Measurements from ENCODE around the gene BEAN1.

BEAN1 gene

DNA sequence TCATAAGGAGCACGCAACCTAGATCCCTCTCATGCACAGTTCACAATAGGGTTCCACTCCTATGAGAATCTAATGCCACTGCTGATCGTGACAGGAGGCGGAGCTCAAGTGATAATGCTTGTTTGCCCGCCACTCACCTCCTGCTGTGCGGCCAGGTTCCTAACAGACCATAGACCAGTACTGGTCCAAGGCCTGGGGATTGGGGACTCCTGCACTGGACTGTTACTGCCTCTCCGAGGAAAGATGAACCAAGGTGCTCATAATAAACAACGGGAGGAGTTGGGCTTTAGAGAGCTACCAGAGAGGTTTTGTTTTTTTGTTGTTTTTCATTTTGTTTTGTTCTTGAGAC lies 64.6 kb downstream of the BEAN1 start (continued):
- TF ChIP-seq, protein P1, sequence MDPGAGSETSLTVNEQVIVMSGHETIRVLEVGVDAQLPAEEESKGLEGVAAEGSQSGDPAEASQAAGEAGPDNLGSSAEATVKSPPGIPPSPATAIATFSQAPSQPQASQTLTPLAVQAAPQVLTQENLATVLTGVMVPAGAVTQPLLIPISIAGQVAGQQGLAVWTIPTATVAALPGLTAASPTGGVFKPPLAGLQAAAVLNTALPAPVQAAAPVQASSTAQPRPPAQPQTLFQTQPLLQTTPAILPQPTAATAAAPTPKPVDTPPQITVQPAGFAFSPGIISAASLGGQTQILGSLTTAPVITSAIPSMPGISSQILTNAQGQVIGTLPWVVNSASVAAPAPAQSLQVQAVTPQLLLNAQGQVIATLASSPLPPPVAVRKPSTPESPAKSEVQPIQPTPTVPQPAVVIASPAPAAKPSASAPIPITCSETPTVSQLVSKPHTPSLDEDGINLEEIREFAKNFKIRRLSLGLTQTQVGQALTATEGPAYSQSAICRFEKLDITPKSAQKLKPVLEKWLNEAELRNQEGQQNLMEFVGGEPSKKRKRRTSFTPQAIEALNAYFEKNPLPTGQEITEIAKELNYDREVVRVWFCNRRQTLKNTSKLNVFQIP (CRISPR knock-in tag; IDR thresholded peaks at IDR 0.05; ENCODE audit: borderline replicate concordance, low read depth): no peak
- TF ChIP-seq SNAI2 (CRISPR knock-in tag; IDR thresholded peaks at IDR 0.05): no peak

DNA sequence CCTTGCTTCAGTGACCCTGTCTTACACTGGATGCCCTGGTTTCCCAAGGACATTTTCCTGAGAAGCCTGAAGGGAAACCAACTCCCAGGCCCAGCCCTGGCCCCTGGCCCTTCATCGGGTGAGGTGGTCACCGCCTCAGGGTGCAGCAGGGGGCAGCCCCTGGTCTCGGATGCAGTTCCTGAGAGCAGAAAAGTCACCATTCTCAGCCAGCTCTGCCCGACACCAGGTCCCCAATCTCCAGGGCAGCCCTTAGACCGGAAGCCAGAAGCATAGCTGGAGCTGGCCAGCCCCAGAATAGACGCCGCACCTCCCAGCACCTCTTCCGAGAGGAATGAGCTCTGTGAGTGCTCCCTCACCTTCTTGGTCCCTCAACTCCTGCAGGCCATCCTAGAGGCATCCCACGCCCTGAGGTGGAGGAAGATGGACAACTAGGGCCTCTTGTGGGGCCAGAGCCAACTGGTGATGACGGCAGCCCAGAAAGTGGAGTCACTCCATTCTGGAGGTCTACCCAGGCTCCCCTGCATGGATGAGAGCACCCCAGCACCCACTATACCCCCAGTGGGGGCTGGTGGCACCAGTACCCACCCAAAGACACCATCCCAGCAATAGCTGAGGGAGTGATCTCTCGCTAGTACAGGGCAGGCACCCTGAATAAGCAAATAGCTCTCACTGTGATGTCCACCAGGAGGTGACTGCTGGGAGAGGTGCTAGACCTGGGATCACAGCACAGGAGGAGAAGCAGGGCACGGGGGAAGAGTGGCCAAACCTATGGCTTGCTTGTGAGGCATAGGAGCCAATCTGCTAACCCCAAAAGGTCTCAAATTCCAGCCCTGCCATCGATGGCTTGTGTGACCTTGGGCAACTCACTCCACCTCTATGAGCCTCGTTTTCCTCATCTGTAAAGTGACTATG lies 66.7 kb downstream of the BEAN1 start:
- TF ChIP-seq, protein P2, sequence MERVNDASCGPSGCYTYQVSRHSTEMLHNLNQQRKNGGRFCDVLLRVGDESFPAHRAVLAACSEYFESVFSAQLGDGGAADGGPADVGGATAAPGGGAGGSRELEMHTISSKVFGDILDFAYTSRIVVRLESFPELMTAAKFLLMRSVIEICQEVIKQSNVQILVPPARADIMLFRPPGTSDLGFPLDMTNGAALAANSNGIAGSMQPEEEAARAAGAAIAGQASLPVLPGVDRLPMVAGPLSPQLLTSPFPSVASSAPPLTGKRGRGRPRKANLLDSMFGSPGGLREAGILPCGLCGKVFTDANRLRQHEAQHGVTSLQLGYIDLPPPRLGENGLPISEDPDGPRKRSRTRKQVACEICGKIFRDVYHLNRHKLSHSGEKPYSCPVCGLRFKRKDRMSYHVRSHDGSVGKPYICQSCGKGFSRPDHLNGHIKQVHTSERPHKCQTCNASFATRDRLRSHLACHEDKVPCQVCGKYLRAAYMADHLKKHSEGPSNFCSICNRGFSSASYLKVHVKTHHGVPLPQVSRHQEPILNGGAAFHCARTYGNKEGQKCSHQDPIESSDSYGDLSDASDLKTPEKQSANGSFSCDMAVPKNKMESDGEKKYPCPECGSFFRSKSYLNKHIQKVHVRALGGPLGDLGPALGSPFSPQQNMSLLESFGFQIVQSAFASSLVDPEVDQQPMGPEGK (CRISPR knock-in tag; IDR thresholded peaks at IDR 0.05; ENCODE audit: borderline replicate concordance): no peak
- TF ChIP-seq ISL1 (CRISPR knock-in tag; IDR thresholded peaks at IDR 0.05) (no peak), RARB (CRISPR knock-in tag; IDR thresholded peaks at IDR 0.05) (no peak), ZNF565 (CRISPR knock-in tag; conservative IDR thresholded peaks at IDR 0.05; ENCODE audit: low read depth) (no peak), ZNF8 (CRISPR knock-in tag; IDR thresholded peaks at IDR 0.05) (no peak), SNAI2 (CRISPR knock-in tag; IDR thresholded peaks at IDR 0.05) (no peak), ZNF70 (CRISPR knock-in tag; IDR thresholded peaks at IDR 0.05) (no peak), TOX (CRISPR knock-in tag; IDR thresholded peaks at IDR 0.05; ENCODE audit: borderline replicate concordance) (no peak), OSR1 (CRISPR knock-in tag; IDR thresholded peaks at IDR 0.05) (no peak), ZC3H10 (CRISPR knock-in tag; IDR thresholded peaks at IDR 0.05) (no peak)
- TF ChIP-seq, protein P3, sequence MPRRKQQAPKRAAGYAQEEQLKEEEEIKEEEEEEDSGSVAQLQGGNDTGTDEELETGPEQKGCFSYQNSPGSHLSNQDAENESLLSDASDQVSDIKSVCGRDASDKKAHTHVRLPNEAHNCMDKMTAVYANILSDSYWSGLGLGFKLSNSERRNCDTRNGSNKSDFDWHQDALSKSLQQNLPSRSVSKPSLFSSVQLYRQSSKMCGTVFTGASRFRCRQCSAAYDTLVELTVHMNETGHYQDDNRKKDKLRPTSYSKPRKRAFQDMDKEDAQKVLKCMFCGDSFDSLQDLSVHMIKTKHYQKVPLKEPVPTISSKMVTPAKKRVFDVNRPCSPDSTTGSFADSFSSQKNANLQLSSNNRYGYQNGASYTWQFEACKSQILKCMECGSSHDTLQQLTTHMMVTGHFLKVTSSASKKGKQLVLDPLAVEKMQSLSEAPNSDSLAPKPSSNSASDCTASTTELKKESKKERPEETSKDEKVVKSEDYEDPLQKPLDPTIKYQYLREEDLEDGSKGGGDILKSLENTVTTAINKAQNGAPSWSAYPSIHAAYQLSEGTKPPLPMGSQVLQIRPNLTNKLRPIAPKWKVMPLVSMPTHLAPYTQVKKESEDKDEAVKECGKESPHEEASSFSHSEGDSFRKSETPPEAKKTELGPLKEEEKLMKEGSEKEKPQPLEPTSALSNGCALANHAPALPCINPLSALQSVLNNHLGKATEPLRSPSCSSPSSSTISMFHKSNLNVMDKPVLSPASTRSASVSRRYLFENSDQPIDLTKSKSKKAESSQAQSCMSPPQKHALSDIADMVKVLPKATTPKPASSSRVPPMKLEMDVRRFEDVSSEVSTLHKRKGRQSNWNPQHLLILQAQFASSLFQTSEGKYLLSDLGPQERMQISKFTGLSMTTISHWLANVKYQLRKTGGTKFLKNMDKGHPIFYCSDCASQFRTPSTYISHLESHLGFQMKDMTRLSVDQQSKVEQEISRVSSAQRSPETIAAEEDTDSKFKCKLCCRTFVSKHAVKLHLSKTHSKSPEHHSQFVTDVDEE (CRISPR knock-in tag; IDR thresholded peaks at IDR 0.05): no peak
- TF ChIP-seq, protein P1 (CRISPR knock-in tag; IDR thresholded peaks at IDR 0.05; ENCODE audit: borderline replicate concordance, low read depth): no peak
- TF ChIP-seq, protein P4, sequence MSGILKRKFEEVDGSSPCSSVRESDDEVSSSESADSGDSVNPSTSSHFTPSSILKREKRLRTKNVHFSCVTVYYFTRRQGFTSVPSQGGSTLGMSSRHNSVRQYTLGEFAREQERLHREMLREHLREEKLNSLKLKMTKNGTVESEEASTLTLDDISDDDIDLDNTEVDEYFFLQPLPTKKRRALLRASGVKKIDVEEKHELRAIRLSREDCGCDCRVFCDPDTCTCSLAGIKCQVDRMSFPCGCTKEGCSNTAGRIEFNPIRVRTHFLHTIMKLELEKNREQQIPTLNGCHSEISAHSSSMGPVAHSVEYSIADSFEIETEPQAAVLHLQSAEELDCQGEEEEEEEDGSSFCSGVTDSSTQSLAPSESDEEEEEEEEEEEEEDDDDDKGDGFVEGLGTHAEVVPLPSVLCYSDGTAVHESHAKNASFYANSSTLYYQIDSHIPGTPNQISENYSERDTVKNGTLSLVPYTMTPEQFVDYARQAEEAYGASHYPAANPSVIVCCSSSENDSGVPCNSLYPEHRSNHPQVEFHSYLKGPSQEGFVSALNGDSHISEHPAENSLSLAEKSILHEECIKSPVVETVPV (CRISPR knock-in tag; IDR thresholded peaks at IDR 0.05): no peak
- no peak for ATAC-seq

DNA sequence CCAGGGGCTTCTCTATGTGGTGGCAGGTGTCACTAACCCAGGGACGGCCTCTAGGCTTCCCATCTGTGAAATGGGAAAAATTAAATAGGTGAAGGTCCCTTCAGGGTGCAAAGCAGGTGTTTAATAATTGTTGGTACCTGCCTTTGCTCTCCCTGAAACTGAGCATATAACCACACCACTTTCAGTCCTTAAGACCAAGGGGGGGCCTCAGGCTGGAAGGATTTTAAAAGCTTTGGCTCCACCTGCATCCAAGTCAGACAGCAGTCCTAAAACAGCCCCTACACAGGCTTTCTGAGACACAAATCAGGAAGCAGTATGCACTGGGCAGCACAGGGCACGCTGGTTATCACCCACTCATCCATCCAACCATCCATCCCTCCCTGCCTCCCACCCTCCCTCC lies 67.8 kb downstream of the BEAN1 start:
- TF ChIP-seq ZC3H10 (CRISPR knock-in tag; IDR thresholded peaks at IDR 0.05) (no peak), BACH2 (CRISPR knock-in tag; IDR thresholded peaks at IDR 0.05; ENCODE audit: borderline replicate concordance) (no peak), RARB (CRISPR knock-in tag; IDR thresholded peaks at IDR 0.05) (no peak)
- no peak for ATAC-seq

DNA sequence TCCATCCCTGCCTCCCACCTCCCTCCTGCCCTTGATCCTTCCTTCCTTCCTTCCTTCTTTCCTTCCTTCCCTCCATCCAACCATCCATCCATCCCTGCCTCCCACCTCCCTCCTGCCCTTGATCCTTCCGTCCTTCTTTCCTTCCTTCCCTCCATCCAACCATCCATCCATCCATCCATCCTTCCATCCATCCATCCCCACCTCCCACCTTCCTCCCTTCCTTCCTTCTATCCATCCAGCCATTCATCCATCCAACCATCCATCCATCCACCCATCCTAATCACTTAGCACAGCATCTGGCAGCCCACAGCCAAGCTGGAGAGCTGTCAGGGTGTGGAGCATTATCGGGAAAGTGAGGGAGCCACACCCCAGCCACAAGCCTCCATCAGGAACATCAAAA lies 68.3 kb downstream of the BEAN1 start:
- no peak for ATAC-seq
- no peak for TF ChIP-seq PPARA (CRISPR knock-in tag; IDR thresholded peaks at IDR 0.05; ENCODE audit: borderline replicate concordance)
- TF ChIP-seq, protein P5, sequence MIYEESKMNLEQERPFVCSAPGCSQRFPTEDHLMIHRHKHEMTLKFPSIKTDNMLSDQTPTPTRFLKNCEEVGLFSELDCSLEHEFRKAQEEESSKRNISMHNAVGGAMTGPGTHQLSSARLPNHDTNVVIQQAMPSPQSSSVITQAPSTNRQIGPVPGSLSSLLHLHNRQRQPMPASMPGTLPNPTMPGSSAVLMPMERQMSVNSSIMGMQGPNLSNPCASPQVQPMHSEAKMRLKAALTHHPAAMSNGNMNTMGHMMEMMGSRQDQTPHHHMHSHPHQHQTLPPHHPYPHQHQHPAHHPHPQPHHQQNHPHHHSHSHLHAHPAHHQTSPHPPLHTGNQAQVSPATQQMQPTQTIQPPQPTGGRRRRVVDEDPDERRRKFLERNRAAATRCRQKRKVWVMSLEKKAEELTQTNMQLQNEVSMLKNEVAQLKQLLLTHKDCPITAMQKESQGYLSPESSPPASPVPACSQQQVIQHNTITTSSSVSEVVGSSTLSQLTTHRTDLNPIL (CRISPR knock-in tag; IDR thresholded peaks at IDR 0.05; ENCODE audit: low read depth): no peak
- no peak for TF ChIP-seq TCF4 (CRISPR knock-in tag; IDR thresholded peaks at IDR 0.05; ENCODE audit: borderline replicate concordance)
- no peak for TF ChIP-seq ZFP3 (CRISPR knock-in tag; IDR thresholded peaks at IDR 0.05)
- no peak for TF ChIP-seq BACH2 (CRISPR knock-in tag; IDR thresholded peaks at IDR 0.05; ENCODE audit: borderline replicate concordance)
- no peak for TF ChIP-seq CSDC2 (CRISPR knock-in tag; IDR thresholded peaks at IDR 0.05)
- TF ChIP-seq ZNF565 (CRISPR knock-in tag; conservative IDR thresholded peaks at IDR 0.05; ENCODE audit: low read depth): no peak
- no peak for TF ChIP-seq GLIS3 (CRISPR knock-in tag; IDR thresholded peaks at IDR 0.05)
- TF ChIP-seq ESRRG (CRISPR knock-in tag; IDR thresholded peaks at IDR 0.05): no peak
- no peak for TF ChIP-seq ISL1 (CRISPR knock-in tag; IDR thresholded peaks at IDR 0.05)
- TF ChIP-seq, protein P3 (CRISPR knock-in tag; IDR thresholded peaks at IDR 0.05): no peak
- TF ChIP-seq RARB (CRISPR knock-in tag; IDR thresholded peaks at IDR 0.05): no peak

Measured in SK-N-SH treated with all-trans-retinoic acid at 6 μM for 48 hours (cell line).